Measurements from ENCODE around the gene DUSP14. TPM values are rescaled to one million over a fixed set of nuclear protein-coding genes. Genes with fewer than 3 reads are reported as not detected.

DUSP14 gene
- total RNA-seq, 2 experiments from 2014 or later, result 11.4 to 12.0 TPM

DNA sequence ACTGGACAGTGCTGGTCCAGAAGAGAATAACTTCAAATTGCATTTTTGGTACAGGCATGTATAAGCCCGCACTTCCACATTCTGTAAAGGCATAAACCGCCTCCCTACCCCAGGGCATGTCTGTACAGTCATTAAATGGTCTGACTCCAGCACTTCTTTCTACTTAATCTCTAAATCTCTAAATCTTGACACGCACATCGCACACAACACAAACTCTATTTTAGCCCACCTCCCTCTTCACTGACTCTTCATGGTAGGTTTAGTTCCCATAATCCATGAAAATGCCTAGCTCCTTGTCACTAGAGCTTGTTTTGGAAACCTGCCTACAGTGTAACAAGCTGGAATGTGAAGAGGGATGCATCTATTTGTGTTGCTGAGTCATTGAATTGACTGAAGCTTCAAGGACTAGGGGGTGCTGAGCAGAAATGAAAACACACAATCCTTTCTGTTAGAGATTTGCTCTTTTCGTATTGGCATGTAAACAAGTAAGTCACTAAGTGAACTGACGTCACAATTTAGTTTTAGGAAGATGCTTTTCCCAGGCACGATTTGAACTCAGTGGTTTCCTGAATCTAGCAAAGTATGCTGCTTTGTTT lies 1.6 kb upstream of the DUSP14 start:
- Mint-ChIP-seq H3K4me1 (ENCODE audit: low read depth) (peaks cover 38% of the 10 kb centered on the region), H3K4me3 (peak overlapping the region; percentile 88), H3K9me3 (ENCODE audit: insufficient read depth) (no peaks in the 10 kb centered on the region), H3K36me3 (ENCODE audit: low read depth) (no peaks in the 10 kb centered on the region), H3K27ac (peak overlapping the region; percentile 16), H3K27me3 (ENCODE audit: low read depth) (no peaks in the 10 kb centered on the region)
- DNase-seq, result no peak
- ChIA-PET POLR2A (interaction anchor here (0.7 kb wide), 1 partner anchor 130 kb away, joined by 3 read pairs; no protein-coding TSS in a partner anchor), CTCF (interaction anchor here (0.6 to 1.3 kb wide), 4 partner anchors 21 to 201 kb away, joined by 3 to 5 read pairs (median 4); no protein-coding TSS in a partner anchor)
- no peak for ATAC-seq

DNA sequence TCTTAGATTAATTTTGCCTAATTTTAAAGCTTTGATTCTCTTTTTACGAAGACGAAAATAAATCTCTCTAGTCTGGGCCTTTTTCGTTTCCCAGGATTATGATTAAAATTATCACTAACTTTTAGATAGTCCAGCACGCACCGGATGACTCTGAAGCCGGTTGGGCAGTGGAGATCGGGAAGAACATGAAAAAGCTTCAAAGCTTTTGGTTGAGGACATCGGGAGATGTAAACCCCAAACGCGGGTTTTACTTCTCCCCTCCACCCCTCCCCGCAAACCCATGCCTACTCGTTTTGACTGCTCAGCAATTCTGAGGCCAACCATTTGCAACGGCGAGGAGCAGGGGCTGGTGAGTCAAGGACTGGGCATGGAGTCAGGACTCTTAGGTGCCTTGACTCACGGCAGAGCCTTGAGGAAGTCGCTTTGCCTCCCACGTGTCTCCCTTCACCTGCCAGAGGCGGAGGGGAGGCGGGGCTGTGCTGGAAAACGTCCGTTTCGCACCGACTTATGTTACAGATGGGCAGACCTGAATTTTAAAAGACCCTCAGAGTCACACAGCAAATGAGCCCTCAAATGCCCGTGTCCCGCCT lies 989 bp upstream of the DUSP14 start:
- ATAC-seq, result peak; percentile 30
- H3K9me3 Mint-ChIP-seq (ENCODE audit: insufficient read depth), result no peaks in the 10 kb centered on the region
- DNase-seq, result peak; percentile 58

DNA sequence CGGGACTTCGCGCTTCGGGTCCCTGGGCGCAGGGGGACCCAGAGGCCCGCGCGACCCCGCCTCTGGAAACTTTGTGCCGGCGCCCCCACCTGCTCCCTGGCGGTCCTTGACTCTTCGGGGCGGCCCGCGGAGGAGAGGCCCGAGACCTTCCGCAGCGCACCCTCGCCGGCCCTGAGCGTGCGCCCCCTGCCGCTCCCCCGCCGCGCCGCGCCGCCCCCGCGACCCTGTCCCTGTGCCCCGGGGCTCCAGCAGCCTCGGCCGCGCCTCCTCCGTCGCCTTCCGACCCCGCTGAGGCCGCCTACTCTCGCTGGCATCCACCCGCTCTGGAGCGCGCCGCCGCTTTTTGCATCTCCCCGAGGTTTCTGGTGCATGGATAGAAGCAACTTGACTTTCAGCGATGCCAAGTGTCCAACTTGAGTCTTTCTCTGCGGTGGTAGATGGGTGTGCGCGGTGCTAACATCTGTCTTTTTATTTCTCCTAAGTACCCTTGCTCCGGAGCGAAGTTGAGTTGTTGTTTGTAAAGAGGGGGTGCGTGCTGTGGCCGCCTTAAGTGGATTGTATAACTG lies 414 bp downstream of the DUSP14 start:
- H3K27ac Mint-ChIP-seq, result peak overlapping the region; percentile 83
- H3K4me1 Mint-ChIP-seq (ENCODE audit: low read depth), result peaks cover 33% of the 10 kb centered on the region
- H3K27me3 Mint-ChIP-seq (ENCODE audit: low read depth), result no peaks in the 10 kb centered on the region
- DNase-seq (peak; percentile 78), ATAC-seq (peak; percentile 72)
- ChIA-PET CTCF (interaction anchor here (1.1 kb wide), 1 partner anchor 12 kb away, joined by 3 read pairs; no protein-coding TSS in a partner anchor), POLR2A (interaction anchor here (0.7 to 1.0 kb wide), 3 partner anchors 10 to 115 kb away, joined by 3 to 5 read pairs (median 3); partner anchors contain the start of genes ACACA and TADA2A)
- no peaks in the 10 kb centered on the region for H3K9me3 Mint-ChIP-seq (ENCODE audit: insufficient read depth)
- no peaks in the 10 kb centered on the region for H3K36me3 Mint-ChIP-seq (ENCODE audit: low read depth)
- H3K4me3 Mint-ChIP-seq, result peak overlapping the region; percentile 85

More for the DNA sequence above, 989 bp upstream of the DUSP14 start:
- Mint-ChIP-seq H3K27ac (peak overlapping the region; percentile 89), H3K4me3 (peak overlapping the region; percentile 88), H3K27me3 (ENCODE audit: low read depth) (no peaks in the 10 kb centered on the region), H3K36me3 (ENCODE audit: low read depth) (no peaks in the 10 kb centered on the region), H3K4me1 (ENCODE audit: low read depth) (peaks cover 33% of the 10 kb centered on the region)
- CTCF ChIA-PET, result interaction anchor here (1.0 to 1.3 kb wide), 3 partner anchors 22 to 115 kb away, joined by 3 to 5 read pairs (median 4); no protein-coding TSS in a partner anchor
- POLR2A ChIA-PET, result interaction anchor here (0.7 to 1.0 kb wide), 2 partner anchors 117 to 131 kb away, joined by 3 read pairs; no protein-coding TSS in a partner anchor

- peak overlapping the region; percentile 83 for H3K27ac Mint-ChIP-seq
- peak; percentile 26 for DNase-seq
- ChIA-PET POLR2A (interaction anchor here (0.6 kb wide), 2 partner anchors 151 to 338 kb away, joined by 3 read pairs; no protein-coding TSS in a partner anchor), CTCF (interaction anchor here (1.1 kb wide), 1 partner anchor 11 kb away, joined by 3 read pairs; no protein-coding TSS in a partner anchor)
- H3K36me3 Mint-ChIP-seq (ENCODE audit: low read depth), result no peaks in the 10 kb centered on the region
- no peak for ATAC-seq
- H3K27me3 Mint-ChIP-seq (ENCODE audit: low read depth), result no peaks in the 10 kb centered on the region
- peaks cover 33% of the 10 kb centered on the region for H3K4me1 Mint-ChIP-seq (ENCODE audit: low read depth)
- H3K4me3 Mint-ChIP-seq, result peak overlapping the region; percentile 85
- no peaks in the 10 kb centered on the region for H3K9me3 Mint-ChIP-seq (ENCODE audit: insufficient read depth)
Measured at GRCh38 chr17:37490638-37491614, 1.2 kb downstream of the DUSP14 start.

GRCh38 chr17:37492167-37492566 lies 2.5 kb downstream of the DUSP14 start:
- POLR2A ChIA-PET, result interaction anchor here (0.6 kb wide), 1 partner anchor 24 kb away, joined by 4 read pairs; no protein-coding TSS in a partner anchor
- CTCF ChIA-PET, result no interaction called here
- ATAC-seq (no peak), DNase-seq (no peak)
- peaks cover 33% of the 10 kb centered on the region for H3K4me1 Mint-ChIP-seq (ENCODE audit: low read depth)
- H3K9me3 Mint-ChIP-seq (ENCODE audit: insufficient read depth), result no peaks in the 10 kb centered on the region
- no peak overlapping the region for H3K4me3 Mint-ChIP-seq
- H3K36me3 Mint-ChIP-seq (ENCODE audit: low read depth), result no peaks in the 10 kb centered on the region
- no peak overlapping the region for H3K27ac Mint-ChIP-seq
- no peaks in the 10 kb centered on the region for H3K27me3 Mint-ChIP-seq (ENCODE audit: low read depth)

- Mint-ChIP-seq H3K27ac (no peak overlapping the region), H3K4me3 (no peak overlapping the region), H3K36me3 (ENCODE audit: low read depth) (no peaks in the 10 kb centered on the region), H3K9me3 (ENCODE audit: insufficient read depth) (no peaks in the 10 kb centered on the region), H3K4me1 (ENCODE audit: low read depth) (peaks cover 26% of the 10 kb centered on the region), H3K27me3 (ENCODE audit: low read depth) (no peaks in the 10 kb centered on the region)
- DNase-seq (no peak), ATAC-seq (no peak)
- ChIA-PET POLR2A (no interaction called here), CTCF (no interaction called here)
Measured at GRCh38 chr17:37493249-37494027, 3.7 kb downstream of the DUSP14 start.

GRCh38 chr17:37494401-37494831 lies 4.7 kb downstream of the DUSP14 start:
- POLR2A ChIA-PET, result no interaction called here
- no peak overlapping the region for H3K4me3 Mint-ChIP-seq
- no peaks in the 10 kb centered on the region for H3K36me3 Mint-ChIP-seq (ENCODE audit: low read depth)
- no peaks in the 10 kb centered on the region for H3K9me3 Mint-ChIP-seq (ENCODE audit: insufficient read depth)
- H3K4me1 Mint-ChIP-seq (ENCODE audit: low read depth), result peaks cover 19% of the 10 kb centered on the region
- CTCF ChIA-PET, result interaction anchor here (0.9 kb wide), 1 partner anchor 12 kb away, joined by 4 read pairs; no protein-coding TSS in a partner anchor
- H3K27me3 Mint-ChIP-seq (ENCODE audit: low read depth), result no peaks in the 10 kb centered on the region
- DNase-seq, result no peak
- no peak for ATAC-seq
- H3K27ac Mint-ChIP-seq, result peak overlapping the region; percentile 8

GRCh38 chr17:37494971-37495370 lies 5.3 kb downstream of the DUSP14 start:
- no peaks in the 10 kb centered on the region for H3K36me3 Mint-ChIP-seq (ENCODE audit: low read depth)
- H3K4me1 Mint-ChIP-seq (ENCODE audit: low read depth), result peaks cover 19% of the 10 kb centered on the region
- CTCF ChIA-PET, result interaction anchor here (0.9 kb wide), 1 partner anchor 11 kb away, joined by 4 read pairs; no protein-coding TSS in a partner anchor
- POLR2A ChIA-PET, result no interaction called here
- DNase-seq (no peak), ATAC-seq (no peak)
- no peak overlapping the region for H3K27ac Mint-ChIP-seq
- H3K9me3 Mint-ChIP-seq (ENCODE audit: insufficient read depth), result no peaks in the 10 kb centered on the region
- H3K4me3 Mint-ChIP-seq, result no peak overlapping the region
- H3K27me3 Mint-ChIP-seq (ENCODE audit: low read depth), result no peaks in the 10 kb centered on the region

- no peaks in the 10 kb centered on the region for H3K4me1 Mint-ChIP-seq (ENCODE audit: low read depth)
Measured at GRCh38 chr17:37500378-37500777, 10.7 kb downstream of the DUSP14 start.

DNA sequence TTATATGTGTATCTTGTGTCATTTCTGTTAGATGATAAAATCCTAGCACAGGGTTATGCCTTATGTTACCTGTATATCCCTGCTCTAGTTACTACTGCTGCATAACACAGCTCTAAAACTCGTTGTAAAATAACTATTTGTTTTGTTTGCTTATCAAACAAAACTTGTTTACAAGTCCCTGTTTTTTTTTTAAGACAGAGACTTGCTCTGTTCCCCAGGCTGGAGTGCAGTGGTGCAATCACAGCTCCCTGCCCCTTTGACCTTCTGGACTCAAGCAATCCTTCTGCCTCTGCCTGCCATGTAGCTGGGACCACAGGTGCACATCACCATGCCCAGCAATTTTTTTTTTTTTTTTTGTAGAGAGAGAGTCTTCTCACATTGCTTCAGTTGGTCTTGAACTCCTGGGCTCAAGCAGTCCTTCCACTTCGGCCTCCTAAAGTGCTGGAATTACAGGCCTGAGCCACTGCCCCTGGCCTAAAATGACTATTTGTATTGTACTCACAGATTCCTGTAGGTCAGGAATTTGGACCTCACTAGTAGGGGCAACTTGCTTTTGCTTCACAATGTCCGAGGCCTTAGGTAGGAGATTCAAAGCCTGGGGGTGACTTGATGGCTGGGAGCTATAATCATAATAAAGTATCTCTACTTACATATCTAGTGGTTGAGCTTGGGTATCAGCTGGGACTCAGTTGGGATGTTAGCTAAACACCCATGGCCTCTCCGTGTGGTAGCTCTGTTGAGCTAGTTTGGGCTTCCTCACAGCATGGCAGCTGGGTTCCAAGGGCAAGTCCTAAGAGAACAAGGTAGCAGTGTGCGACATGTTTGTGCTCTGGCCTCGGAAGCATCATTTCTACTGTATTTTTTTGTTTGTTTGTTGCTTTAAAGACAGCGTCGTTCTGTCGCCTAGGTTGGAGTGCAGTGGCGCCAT lies 12.6 kb downstream of the DUSP14 start:
- Mint-ChIP-seq H3K36me3 (ENCODE audit: low read depth) (no peaks in the 10 kb centered on the region), H3K4me1 (ENCODE audit: low read depth) (peaks cover 5% of the 10 kb centered on the region), H3K27ac (no peak overlapping the region), H3K4me3 (no peak overlapping the region), H3K9me3 (ENCODE audit: insufficient read depth) (no peaks in the 10 kb centered on the region), H3K27me3 (ENCODE audit: low read depth) (no peaks in the 10 kb centered on the region)
- DNase-seq (no peak), ATAC-seq (no peak)
- CTCF ChIA-PET, result interaction anchor here (1.4 kb wide), 1 partner anchor 12 kb away, joined by 3 read pairs; no protein-coding TSS in a partner anchor
- POLR2A ChIA-PET, result no interaction called here

More at GRCh38 chr17:37500378-37500777, 10.7 kb downstream of the DUSP14 start:
- no peak for ATAC-seq
- Mint-ChIP-seq H3K36me3 (ENCODE audit: low read depth) (no peaks in the 10 kb centered on the region), H3K4me3 (no peak overlapping the region), H3K9me3 (ENCODE audit: insufficient read depth) (no peaks in the 10 kb centered on the region), H3K27me3 (ENCODE audit: low read depth) (no peaks in the 10 kb centered on the region), H3K27ac (no peak overlapping the region)
- ChIA-PET CTCF (no interaction called here), POLR2A (no interaction called here)
- DNase-seq, result no peak
